H1 (cell line): ENCODE results near the gene PRDX5.

ENCODE experiments used
- CHD2 ChIP-seq: IDR thresholded peaks from 2 replicates; pipeline ENCODE4 v1.6.1; 2012; ENCODE audit warnings: low read length, improper control_type of control experiment
- CTCF ChIP-seq, 3 experiments: IDR thresholded peaks; 1 replicate in 2 of 3; 2 replicates in 1 of 3; pipeline versions ENCODE4 v1.5.1 to v1.6.1; 2011; ENCODE audit warnings: low read length in 3 of 3, mild to moderate bottlenecking in 3 of 3, inconsistent platforms in 2 of 3, low read depth in 1 of 3, moderate library complexity in 1 of 3; ENCODE audit not compliant: insufficient read depth in 1 of 3; ENCODE audit errors: control extremely low read depth in 1 of 3
- EZH2 ChIP-seq: fragments of 200-600 bp; sonication (generic); IDR thresholded peaks from 2 replicates; pipeline ENCODE4 v1.7.1; 2012; ENCODE audit warnings: low read depth, mild to moderate bottlenecking, moderate library complexity, low read length, inconsistent platforms; ENCODE audit not compliant: severe bottlenecking
- JUN ChIP-seq: IDR thresholded peaks from 2 replicates; pipeline ENCODE4 v1.6.1; 2011; ENCODE audit warnings: low read depth, mild to moderate bottlenecking, improper control_type of control experiment, low read length
- JUND ChIP-seq: IDR thresholded peaks from 2 replicates; pipeline ENCODE4 v1.6.1; 2011; ENCODE audit warnings: mild to moderate bottlenecking, improper control_type of control experiment, low read length
- PHF8 ChIP-seq: fragments of 200-600 bp; sonication (generic); conservative IDR thresholded peaks from 2 replicates; pipeline ENCODE4 v1.7.1; 2012; ENCODE audit warnings: low read depth, mild to moderate bottlenecking, inconsistent platforms, low read length, moderate library complexity
- POLR2A ChIP-seq, 2 experiments: IDR thresholded peaks; 1 replicate in 1 of 2; 2 replicates in 1 of 2; pipeline ENCODE4 v1.6.1; 2011; ENCODE audit warnings: low read depth in 2 of 2, low read length in 2 of 2, mild to moderate bottlenecking in 2 of 2; ENCODE audit errors: control extremely low read depth in 1 of 2
- POLR2AphosphoS5 ChIP-seq: IDR thresholded peaks from 2 replicates; pipeline ENCODE4 v1.6.1; 2011; ENCODE audit warnings: low read depth, low read length
- SAP30 ChIP-seq: fragments of 300-600 bp; sonication (generic); IDR thresholded peaks from 2 replicates; pipeline ENCODE4 v1.7.1; 2012; ENCODE audit warnings: low read length, moderate library complexity, mild to moderate bottlenecking, inconsistent platforms; ENCODE audit not compliant: insufficient read depth, insufficient replicate concordance
- SIN3A ChIP-seq, 2 experiments: IDR thresholded peaks in 1 of 2; conservative IDR thresholded peaks in 1 of 2; 2 replicates each; pipeline ENCODE4 v1.6.1; 2011 to 2012; ENCODE audit warnings: low read length in 2 of 2, improper control_type of control experiment in 1 of 2, low read depth in 1 of 2, mild to moderate bottlenecking in 1 of 2
- SP2 ChIP-seq: IDR thresholded peaks from 2 replicates; pipeline ENCODE4 v1.6.1; 2012; ENCODE audit warnings: mild to moderate bottlenecking, low read length, inconsistent platforms
- TCF12 ChIP-seq: IDR thresholded peaks from 2 replicates; pipeline ENCODE4 v1.6.1; 2011; ENCODE audit warnings: low read depth, mild to moderate bottlenecking, low read length
- ZNF274 ChIP-seq: IDR thresholded peaks from 2 replicates; pipeline ENCODE4 v1.7.0; 2012; ENCODE audit warnings: low read length, borderline replicate concordance; ENCODE audit errors: extremely low read depth

- TF ChIP-seq CTCF (IDR thresholded peaks at IDR 0.05; ENCODE audit: control extremely low read depth in 1 of 3, insufficient read depth in 1 of 3, low read depth in 1 of 3, low read length in 3 of 3), result no peak
- no peak for TF ChIP-seq EZH2
- no peak for TF ChIP-seq POLR2AphosphoS5
- TF ChIP-seq SP2, result no peak
- no peak for TF ChIP-seq SIN3A (conservative IDR thresholded peaks at IDR 0.05 in 1 of 2, IDR thresholded peaks at IDR 0.05 in 1 of 2; ENCODE audit: low read depth in 1 of 2, low read length in 2 of 2)
- TF ChIP-seq JUN, result no peak
- no peak for TF ChIP-seq SAP30
- TF ChIP-seq JUND, result no peak
- TF ChIP-seq TCF12, result no peak
- no peak for TF ChIP-seq CHD2
- TF ChIP-seq ZNF274, result no peak
- TF ChIP-seq PHF8, result no peak
- TF ChIP-seq POLR2A (IDR thresholded peaks at IDR 0.05; ENCODE audit: control extremely low read depth in 1 of 2, low read depth in 2 of 2, low read length in 2 of 2), result no peak
These were observed 1.1 kb downstream of the PRDX5 start for GRCh38 chr11:64318766-64319761.
